Heart right ventricle (tissue), 16 donors: Measurements from ENCODE around the gene EFCAB7. TPM values are rescaled to one million over a fixed set of nuclear protein-coding genes. Genes with fewer than 3 reads are reported as not detected.

Experiments used
- ATAC-seq, 8 donors: fragments of 200-7000 bp; cut with Tn5 transposase; one replicate each; pipeline ENCODE4 v1.9.1; 2020; ENCODE audit warnings: mild to moderate bottlenecking in 8 of 8, moderate library complexity in 8 of 8, moderate number of reproducible peaks in 1 of 8
- DNase-seq, 2 donors: peaks; one replicate each; pipeline ENCODE4 v3.0.0-alpha.2; 2020
- H3K27ac ChIP-seq, 10 donors: fragments of 200-600 bp; sonication (generic) in 2 of 10; one replicate each; pipeline versions ENCODE4 v1.5.0 to v1.8.0; 2020 to 2022; ENCODE audit warnings: mild to moderate bottlenecking in 3 of 10
- H3K27me3 ChIP-seq, 7 donors: fragments of 200-600 bp; one replicate each; pipeline ENCODE4 v1.8.0; 2021 to 2022; ENCODE audit warnings: mild to moderate bottlenecking in 2 of 7
- H3K36me3 ChIP-seq, 9 donors: fragments of 200-600 bp; sonication (generic) in 1 of 9; one replicate each; pipeline versions ENCODE4 v1.5.0 to v1.8.0; 2020 to 2022; ENCODE audit warnings: mild to moderate bottlenecking in 2 of 9
- H3K4me1 ChIP-seq, 9 donors: fragments of 200-600 bp; sonication (generic) in 1 of 9; one replicate each; pipeline versions ENCODE4 v1.5.0 to v1.8.0; 2020 to 2022; ENCODE audit warnings: mild to moderate bottlenecking in 4 of 9
- H3K4me3 ChIP-seq, 10 donors: fragments of 200-600 bp; sonication (generic) in 2 of 10; one replicate each; pipeline versions ENCODE4 v1.5.0 to v1.8.0; 2020 to 2022; ENCODE audit warnings: mild to moderate bottlenecking in 7 of 10, moderate library complexity in 2 of 10
- H3K9me3 ChIP-seq, 11 donors: fragments of 200-600 bp in 10 of 11; sonication (generic) in 2 of 11; one replicate each; pipeline versions ENCODE4 v1.5.0 to v1.8.0; 2013 to 2022; ENCODE audit warnings: mild to moderate bottlenecking in 2 of 11, control low read depth in 1 of 11, moderate library complexity in 1 of 11
- CTCF ChIP-seq, 9 donors: fragments of 200-600 bp; sonication (generic) in 2 of 9; IDR thresholded peaks; one replicate each; pipeline versions ENCODE4 v1.5.0 to v1.8.0; 2021 to 2022; ENCODE audit warnings: antibody characterized with exemption in 9 of 9, mild to moderate bottlenecking in 5 of 9, moderate library complexity in 1 of 9
- WGBS, 2 donors: extraction: QIAGEN DNeasy Blood & Tissue Kit; methylation state at CpG; one replicate each; pipeline ENCODE4 v1.1.7; 2013; ENCODE audit warnings: inconsistent platforms in 1 of 2; 5-methylcytosine and 5-hydroxymethylcytosine counted together
- intact Hi-C, 10 donors: fragments of 100-400 bp; cut with DNase I; formaldehyde crosslinking; loops; one replicate each; pipeline versions ENCODE4 v1.11.1 to v1.14.2; 2022
- polyA plus RNA-seq, 2 donors: library from polyadenylated mRNA; stranded (reverse); fragments of 200-250 nt; gene quantifications; one replicate each; pipeline ENCODE4 v1.2.3, GENCODE V29; 2013
- total RNA-seq, 10 donors: library from RNA; stranded (reverse); fragmentation: NEBNext Ultra II Directional in 3 of 10; extraction: Animal tissue kit (Norgen Biotek cat#: 25700) in 3 of 10; gene quantifications; one replicate each; pipeline versions ENCODE4 v1.2.1 to v1.2.4, GENCODE V29; 2021 to 2023
- donor health status: Arrhythmogenic right ventricular cardiomyopathy.
- donor health status: ischemic (EF 13 %, LVEDD 7.1; RV severe dilation, severe dysfunction).
- donor health status: healthy with polysubstance abuse.
- donor health status: DM: no; HTN: yes; CAD: no.
- donor health status: DM: no; HTN: no; CAD: no.
- donor health status: ischemic (EF 25% LVEDD 6.9; RV normal size, moderate dysfunction).
- donor health status: ischemic (EF 25% LVEDD 5.7; RV mildly dilated, moderate dysfunction).
- donor health status: healthy.
- donor health status: DM: yes; HTN: yes; CAD: no.
- donor health status: Ischemic cardiomyopathy.
- donor health status: ischemic (EF 35%, LVEDD 5.7; RV mildly dilated, moderate dysfunction).
- donor health status: nonischemic (EF 11% LVEDD 7.7; RV severe dilation, severe dysfunction).
- donor health status: DM: yes; HTN: yes; CAD: no.
- donor health status: PGD.
- donor health status: ischemic (EF 29% LVEDD 5.4; RV normal size, mild dysfunction).
- donor health status: nonischemic (EF 23%, LVEDD 6.1; RV moderate dilation, normal function).

Gene EFCAB7
- total and polyA plus RNA-seq, 12 donors = 2.3 to 10.7 (median 8.1) TPM

GRCh38 chr1:63506782-63507181 is 16.5 kb upstream of the EFCAB7 start:
- Histone ChIP-seq H3K27ac (no peak overlapping the region), H3K4me3 (no peak overlapping the region), H3K9me3 (no peaks in the 10 kb centered on the region), H3K27me3 (no peaks in the 10 kb centered on the region), H3K36me3 (peaks cover 0 to 42% (median 0%) of the 10 kb centered on the region in 9 donors), H3K4me1 (no peaks in the 10 kb centered on the region)
- DNase-seq (no peak), ATAC-seq (peak in 1 of 8 donors; percentile 62)
- TF ChIP-seq CTCF (IDR thresholded peaks at IDR 0.05) = no peak
- intact Hi-C loops = no loop called here

- H3K27me3 ChIP-seq = no peaks in the 10 kb centered on the region
- H3K4me3 ChIP-seq = no peak overlapping the region
- ATAC-seq (peak in 2 of 8 donors; percentile 54 to 65), DNase-seq (no peak)
- 76 to 80% methylated on average over 10 of the region's 10 CpGs for WGBS, 2 donors
- H3K27ac ChIP-seq = peak overlapping the region in 3 of 10 donors; percentile 19 to 44 (median 21)
- H3K9me3 ChIP-seq = peaks cover 0 to 10% (median 0%) of the 10 kb centered on the region in 11 donors
- TF ChIP-seq CTCF (IDR thresholded peaks at IDR 0.05) = no peak
- intact Hi-C loops = no loop called here
- peaks cover 0 to 6% (median 0%) of the 10 kb centered on the region in 9 donors for H3K4me1 ChIP-seq
- peaks cover 0 to 53% (median 0%) of the 10 kb centered on the region in 9 donors for H3K36me3 ChIP-seq
These were observed 13.6 kb upstream of the EFCAB7 start for GRCh38 chr1:63509718-63510117.

GRCh38 chr1:63512584-63512983 is 10.7 kb upstream of the EFCAB7 start:
- no peak for TF ChIP-seq CTCF (IDR thresholded peaks at IDR 0.05)
- H3K4me3 ChIP-seq = no peak overlapping the region
- intact Hi-C loops = no loop called here
- ATAC-seq = no peak
- H3K27ac ChIP-seq = peak overlapping the region in 1 of 10 donors; percentile 32
- peaks cover 0 to 6% (median 0%) of the 10 kb centered on the region in 9 donors for H3K4me1 ChIP-seq
- peaks cover 0 to 10% (median 0%) of the 10 kb centered on the region in 11 donors for H3K9me3 ChIP-seq
- H3K36me3 ChIP-seq = peaks cover 0 to 36% (median 0%) of the 10 kb centered on the region in 9 donors
- H3K27me3 ChIP-seq = no peaks in the 10 kb centered on the region
- DNase-seq = no peak

GRCh38 chr1:63516629-63517028 is 6.7 kb upstream of the EFCAB7 start:
- WGBS, 2 donors = 87 to 97% methylated on average over 2 of the region's 2 CpGs
- H3K27ac ChIP-seq = no peak overlapping the region
- intact Hi-C loops = no loop called here
- no peak for ATAC-seq
- no peak for DNase-seq
- TF ChIP-seq CTCF (IDR thresholded peaks at IDR 0.05) = no peak
- no peaks in the 10 kb centered on the region for H3K27me3 ChIP-seq
- peaks cover 0 to 11% (median 0%) of the 10 kb centered on the region in 9 donors for H3K36me3 ChIP-seq
- H3K4me1 ChIP-seq = peaks cover 0 to 6% (median 0%) of the 10 kb centered on the region in 9 donors
- peaks cover 0 to 10% (median 0%) of the 10 kb centered on the region in 11 donors for H3K9me3 ChIP-seq
- no peak overlapping the region for H3K4me3 ChIP-seq
